Type B pancreatic cell (in vitro differentiated cells): Measurements from ENCODE around the gene CNTRL. TPM values are rescaled to one million over a fixed set of nuclear protein-coding genes. Genes with fewer than 3 reads are reported as not detected.
"Not testable (repeated sequence)": the region's sequence is repeated elsewhere in the genome, so short reads cannot be mapped to it uniquely, and the experiment has no call there.

Experiments
- DNase-seq: peaks from one replicate; pipeline ENCODE4 v3.0.0; 2021; ENCODE audit warnings: mixed read lengths; ENCODE audit not compliant: unreplicated experiment; ENCODE audit errors: extremely low spot score
- H3K27ac Mint-ChIP-seq: 2 replicates; pipeline ENCODE4 v1.8.0; 2021; ENCODE audit warnings: mild to moderate bottlenecking, mixed read lengths
- H3K27me3 Mint-ChIP-seq: 2 replicates; pipeline ENCODE4 v1.8.0; 2021; ENCODE audit warnings: mixed read lengths
- H3K36me3 Mint-ChIP-seq: 2 replicates; pipeline ENCODE4 v1.8.0; 2021; ENCODE audit warnings: mixed read lengths
- H3K4me1 Mint-ChIP-seq: one replicate; pipeline ENCODE4 v1.8.0; 2021; ENCODE audit warnings: mixed read lengths; ENCODE audit not compliant: unreplicated experiment
- H3K4me3 Mint-ChIP-seq: 2 replicates; pipeline ENCODE4 v1.8.0; 2021; ENCODE audit warnings: mild to moderate bottlenecking, mixed read lengths
- H3K9me3 Mint-ChIP-seq: 2 replicates; pipeline ENCODE4 v1.8.0; 2021; ENCODE audit warnings: mixed read lengths
- CTCF ChIP-seq: fragments of 200-600 bp; sonication (generic); conservative IDR thresholded peaks from 2 replicates; pipeline ENCODE4 v1.5.0; 2021; ENCODE audit warnings: antibody characterized with exemption, mild to moderate bottlenecking
- total RNA-seq: library from RNA; stranded (reverse); gene quantifications from 2 replicates; pipeline ENCODE4 v1.2.1, GENCODE V29; 2021; ENCODE audit warnings: low replicate concordance

Gene CNTRL
- total RNA-seq, 1 donor from 2014 or later, result 20.9 TPM

- TF ChIP-seq CTCF, result no peak
- no peaks in the 10 kb centered on the region for H3K27me3 Mint-ChIP-seq
- no peak overlapping the region for H3K27ac Mint-ChIP-seq
- no peaks in the 10 kb centered on the region for H3K4me1 Mint-ChIP-seq
- H3K4me3 Mint-ChIP-seq, result no peak overlapping the region
- no peak for DNase-seq
- peaks cover 3% of the 10 kb centered on the region for H3K36me3 Mint-ChIP-seq
- no peaks in the 10 kb centered on the region for H3K9me3 Mint-ChIP-seq
These were observed 40.2 kb upstream of the CNTRL start for GRCh38 chr9:121034529-121034928.

GRCh38 chr9:121035717-121036116 is 39.0 kb upstream of the CNTRL start:
- H3K4me1 Mint-ChIP-seq, H3K27me3 Mint-ChIP-seq, H3K36me3 Mint-ChIP-seq, H3K9me3 Mint-ChIP-seq, DNase-seq, H3K27ac Mint-ChIP-seq, H3K4me3 Mint-ChIP-seq: not testable (repeated sequence)

GRCh38 chr9:121038362-121038761 is 36.4 kb upstream of the CNTRL start:
- H3K4me1 Mint-ChIP-seq, result no peaks in the 10 kb centered on the region
- H3K36me3 Mint-ChIP-seq, result peaks cover 3% of the 10 kb centered on the region
- H3K27me3 Mint-ChIP-seq, result no peaks in the 10 kb centered on the region
- H3K27ac Mint-ChIP-seq, result no peak overlapping the region
- H3K9me3 Mint-ChIP-seq, result no peaks in the 10 kb centered on the region
- TF ChIP-seq CTCF, result no peak
- no peak overlapping the region for H3K4me3 Mint-ChIP-seq
- DNase-seq, result no peak

- Mint-ChIP-seq H3K27me3 (no peaks in the 10 kb centered on the region), H3K4me3 (no peak overlapping the region)
These were observed 36.0 kb upstream of the CNTRL start for GRCh38 chr9:121038804-121039203.

GRCh38 chr9:121048175-121048574 is 26.6 kb upstream of the CNTRL start:
- H3K27ac Mint-ChIP-seq, result no peak overlapping the region

More at GRCh38 chr9:121038804-121039203, 36.0 kb upstream of the CNTRL start:
- no peak overlapping the region for H3K27ac Mint-ChIP-seq
- no peak for DNase-seq
- peaks cover 3% of the 10 kb centered on the region for H3K36me3 Mint-ChIP-seq
- TF ChIP-seq CTCF, result no peak
- no peaks in the 10 kb centered on the region for H3K4me1 Mint-ChIP-seq
- no peaks in the 10 kb centered on the region for H3K9me3 Mint-ChIP-seq

GRCh38 chr9:121048618-121049017 is 26.1 kb upstream of the CNTRL start:
- no peak for TF ChIP-seq CTCF
- H3K4me1 Mint-ChIP-seq, result no peaks in the 10 kb centered on the region
- H3K27me3 Mint-ChIP-seq, result no peaks in the 10 kb centered on the region
- H3K36me3 Mint-ChIP-seq, result no peaks in the 10 kb centered on the region
- no peak overlapping the region for H3K27ac Mint-ChIP-seq
- H3K9me3 Mint-ChIP-seq, result no peaks in the 10 kb centered on the region
- H3K4me3 Mint-ChIP-seq, result no peak overlapping the region
- no peak for DNase-seq

More at GRCh38 chr9:121048175-121048574, 26.6 kb upstream of the CNTRL start:
- H3K36me3 Mint-ChIP-seq, result no peaks in the 10 kb centered on the region
- no peaks in the 10 kb centered on the region for H3K27me3 Mint-ChIP-seq
- H3K9me3 Mint-ChIP-seq, result no peaks in the 10 kb centered on the region
- no peak for DNase-seq
- no peaks in the 10 kb centered on the region for H3K4me1 Mint-ChIP-seq
- H3K4me3 Mint-ChIP-seq, result no peak overlapping the region
- no peak for TF ChIP-seq CTCF
